ENCODE measurements around the gene C10orf53. TPM values are rescaled to one million over a fixed set of nuclear protein-coding genes. Genes with fewer than 3 reads are reported as not detected.

The C10orf53 gene, protein sequence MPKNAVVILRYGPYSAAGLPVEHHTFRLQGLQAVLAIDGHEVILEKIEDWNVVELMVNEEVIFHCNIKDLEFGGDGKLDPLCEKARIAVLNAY
- total RNA-seq (2021; ENCODE audit: unreplicated experiment) (not detected), Bru-seq, nascent RNA (not detected), BruChase-seq, experiment 1, labeled RNA remaining after a 2-hour chase (not detected), BruChase-seq, experiment 2, labeled RNA remaining after a 6-hour chase (not detected)
- not detected for polyA plus RNA-seq (2012; ENCODE audit: insufficient read length)
- long read RNA-seq, result 0 reads

DNA sequence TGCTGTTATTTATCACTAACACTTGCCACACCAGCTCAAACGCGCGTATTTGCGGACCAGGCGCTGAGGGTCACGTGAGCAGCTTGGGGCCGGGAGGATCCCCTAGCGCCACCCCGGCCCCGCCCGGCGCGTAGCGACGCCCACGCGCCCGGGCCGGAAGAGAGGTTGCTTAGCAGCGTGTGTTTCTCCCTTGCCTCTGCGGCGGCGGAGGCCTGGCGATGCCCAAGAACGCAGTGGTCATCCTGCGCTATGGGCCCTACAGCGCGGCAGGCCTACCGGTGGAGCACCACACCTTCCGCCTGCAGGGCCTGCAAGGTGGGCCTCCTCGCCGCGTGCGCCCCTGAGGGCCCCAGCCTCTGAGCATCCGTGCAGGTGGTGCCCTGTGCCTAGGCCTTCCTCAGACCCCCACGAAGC is at the start of gene C10orf53:
Gene C10orf53, plus strand, starts transcription at position 172 of the 414 bp plus-strand sequence. Its CDS starts 47 bp downstream, at position 219.
- DNase-seq (ENCODE audit: low read depth, low spot score) (no peak), ATAC-seq (no peak)
- ChIA-PET CTCF (no interaction called here), POLR2A (no interaction called here)
- no peaks in the 10 kb centered on the region for H3K4me1 ChIP-seq (ENCODE audit: control insufficient read depth, insufficient read depth, low read length)
- intact Hi-C loops (cut with micrococcal nuclease; ENCODE audit: unreplicated experiment) (no loop called here), in situ Hi-C loops (cut with HindIII; ENCODE audit: low pct_unique_long_range_greater_than_20kb, low sequenced_read_pairs) (no loop called here)
- H3K4me3 ChIP-seq (ENCODE audit: low read depth in 2 of 2, low read length in 2 of 2), result no peak within 1 kb of the TSS; a peak in 1 of 4 replicates
- H3K9me3 ChIP-seq (ENCODE audit: control insufficient read depth, insufficient read depth, low read depth, low read length), result no peaks in the 10 kb centered on the region
- H3K27me3 ChIP-seq (ENCODE audit: control insufficient read depth, insufficient read depth, low read length), result peaks cover 8% of the 10 kb centered on the region; the same call in 1 of the 2 replicates
- TF ChIP-seq CTCF (IDR thresholded peaks at IDR 0.05) (no peak), TCF7L2 (IDR thresholded peaks at IDR 0.05; ENCODE audit: low read depth, low read length) (no peak), POLR2AphosphoS5 (IDR thresholded peaks at IDR 0.05; ENCODE audit: low read depth, low read length) (no peak), SIN3A (IDR thresholded peaks at IDR 0.05; ENCODE audit: borderline replicate concordance, insufficient read depth, low read depth, low read length) (no peak)
- TF ChIP-seq, protein P1, sequence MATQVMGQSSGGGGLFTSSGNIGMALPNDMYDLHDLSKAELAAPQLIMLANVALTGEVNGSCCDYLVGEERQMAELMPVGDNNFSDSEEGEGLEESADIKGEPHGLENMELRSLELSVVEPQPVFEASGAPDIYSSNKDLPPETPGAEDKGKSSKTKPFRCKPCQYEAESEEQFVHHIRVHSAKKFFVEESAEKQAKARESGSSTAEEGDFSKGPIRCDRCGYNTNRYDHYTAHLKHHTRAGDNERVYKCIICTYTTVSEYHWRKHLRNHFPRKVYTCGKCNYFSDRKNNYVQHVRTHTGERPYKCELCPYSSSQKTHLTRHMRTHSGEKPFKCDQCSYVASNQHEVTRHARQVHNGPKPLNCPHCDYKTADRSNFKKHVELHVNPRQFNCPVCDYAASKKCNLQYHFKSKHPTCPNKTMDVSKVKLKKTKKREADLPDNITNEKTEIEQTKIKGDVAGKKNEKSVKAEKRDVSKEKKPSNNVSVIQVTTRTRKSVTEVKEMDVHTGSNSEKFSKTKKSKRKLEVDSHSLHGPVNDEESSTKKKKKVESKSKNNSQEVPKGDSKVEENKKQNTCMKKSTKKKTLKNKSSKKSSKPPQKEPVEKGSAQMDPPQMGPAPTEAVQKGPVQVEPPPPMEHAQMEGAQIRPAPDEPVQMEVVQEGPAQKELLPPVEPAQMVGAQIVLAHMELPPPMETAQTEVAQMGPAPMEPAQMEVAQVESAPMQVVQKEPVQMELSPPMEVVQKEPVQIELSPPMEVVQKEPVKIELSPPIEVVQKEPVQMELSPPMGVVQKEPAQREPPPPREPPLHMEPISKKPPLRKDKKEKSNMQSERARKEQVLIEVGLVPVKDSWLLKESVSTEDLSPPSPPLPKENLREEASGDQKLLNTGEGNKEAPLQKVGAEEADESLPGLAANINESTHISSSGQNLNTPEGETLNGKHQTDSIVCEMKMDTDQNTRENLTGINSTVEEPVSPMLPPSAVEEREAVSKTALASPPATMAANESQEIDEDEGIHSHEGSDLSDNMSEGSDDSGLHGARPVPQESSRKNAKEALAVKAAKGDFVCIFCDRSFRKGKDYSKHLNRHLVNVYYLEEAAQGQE (IDR thresholded peaks at IDR 0.05; ENCODE audit: insufficient read depth in 1 of 2, low read depth in 2 of 2, low read length in 1 of 2), result no peak
- BruUV-seq (replicated peaks), result no TSS peak
- H3K36me3 ChIP-seq (ENCODE audit: control insufficient read depth, insufficient read depth, low read length), result no peaks in the 10 kb centered on the region
- no peak within 1 kb of the TSS for H3K27ac ChIP-seq (ENCODE audit: low read length)

DNA sequence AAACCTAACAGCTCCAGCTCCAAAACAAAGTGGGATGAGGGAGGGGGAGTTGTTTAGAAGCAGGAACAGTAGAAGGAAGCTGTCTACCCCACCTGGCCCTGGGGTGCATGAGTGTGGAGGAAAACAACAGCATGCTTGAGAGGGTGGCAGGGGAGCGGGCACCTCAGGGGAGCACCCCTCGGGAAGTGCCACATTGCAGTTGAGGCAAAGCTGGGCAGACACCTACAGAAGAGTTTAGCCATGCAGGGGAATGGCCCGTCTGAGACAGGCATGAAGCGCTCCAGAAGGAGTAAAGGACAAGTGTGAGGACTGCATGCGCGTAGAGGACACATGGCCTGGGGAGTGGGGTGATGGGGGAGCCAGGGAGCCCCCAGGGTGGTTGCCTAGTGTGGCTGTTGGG is 47.5 kb upstream of the C10orf53 start:
- in situ Hi-C loops (cut with HindIII; ENCODE audit: low pct_unique_long_range_greater_than_20kb, low sequenced_read_pairs) (no loop called here), intact Hi-C loops (cut with micrococcal nuclease; ENCODE audit: unreplicated experiment) (no loop called here)
- Histone ChIP-seq H3K9me3 (ENCODE audit: control insufficient read depth, insufficient read depth, low read depth, low read length) (no peaks in the 10 kb centered on the region), H3K4me1 (ENCODE audit: control insufficient read depth, insufficient read depth, low read length) (no peaks in the 10 kb centered on the region), H3K36me3 (ENCODE audit: control insufficient read depth, insufficient read depth, low read length) (no peaks in the 10 kb centered on the region), H3K27me3 (ENCODE audit: control insufficient read depth, insufficient read depth, low read length) (peaks cover 5% of the 10 kb centered on the region), H3K27ac (ENCODE audit: low read length) (no peak overlapping the region), H3K4me3 (ENCODE audit: low read depth in 2 of 2, low read length in 2 of 2) (no peak overlapping the region)
- no peak for ATAC-seq
- no TSS peak for BruUV-seq (replicated peaks)
- ChIA-PET POLR2A (no interaction called here), CTCF (no interaction called here)
- DNase-seq (ENCODE audit: low read depth, low spot score), result no peak
- no peak for TF ChIP-seq POLR2AphosphoS5 (IDR thresholded peaks at IDR 0.05; ENCODE audit: low read depth, low read length)
- TF ChIP-seq, protein P1 (IDR thresholded peaks at IDR 0.05; ENCODE audit: insufficient read depth in 1 of 2, low read depth in 2 of 2, low read length in 1 of 2), result no peak
- TF ChIP-seq CTCF (IDR thresholded peaks at IDR 0.05), result no peak
- TF ChIP-seq SIN3A (IDR thresholded peaks at IDR 0.05; ENCODE audit: borderline replicate concordance, insufficient read depth, low read depth, low read length), result no peak
- TF ChIP-seq TCF7L2 (IDR thresholded peaks at IDR 0.05; ENCODE audit: low read depth, low read length), result no peak

All from Panc1 (cell line).